Thymus (tissue), 11 donors: ENCODE results near the gene GYPB. TPM values are rescaled to one million over a fixed set of nuclear protein-coding genes. Genes with fewer than 3 reads are reported as not detected.
"Not testable (repeated sequence)": the region's sequence is repeated elsewhere in the genome, so short reads cannot be mapped to it uniquely, and the experiment has no call there.

Experiments
- DNase-seq, 9 donors: peaks; one replicate each; pipeline ENCODE4 v3.0.0-alpha.2; 2013; ENCODE audit warnings: low spot score in 9 of 9, low read depth in 6 of 9, missing footprints in 1 of 9
- H3K27ac ChIP-seq, 2 donors: one replicate each; pipeline ENCODE4 v1.5.1; 2013; ENCODE audit warnings: control low read depth in 1 of 2, low read depth in 1 of 2, low read length in 1 of 2, mild to moderate bottlenecking in 1 of 2, moderate library complexity in 1 of 2
- H3K27me3 ChIP-seq, 2 donors: one replicate each; pipeline ENCODE4 v1.5.1; 2013; ENCODE audit warnings: low read length in 1 of 2; ENCODE audit not compliant: control insufficient read depth in 2 of 2, insufficient read depth in 1 of 2
- H3K36me3 ChIP-seq, 2 donors: one replicate each; pipeline ENCODE4 v1.5.1; 2013; ENCODE audit warnings: low read length in 1 of 2, mild to moderate bottlenecking in 1 of 2, moderate library complexity in 1 of 2; ENCODE audit not compliant: control insufficient read depth in 2 of 2, insufficient read depth in 2 of 2
- H3K4me1 ChIP-seq, 2 donors: one replicate each; pipeline ENCODE4 v1.5.1; 2013; ENCODE audit warnings: low read length in 2 of 2; ENCODE audit not compliant: control insufficient read depth in 2 of 2, insufficient read depth in 2 of 2
- H3K4me3 ChIP-seq, 2 donors: one replicate each; pipeline ENCODE4 v1.5.1; 2013; ENCODE audit warnings: low read length in 2 of 2, control low read depth in 1 of 2, mild to moderate bottlenecking in 1 of 2
- H3K9me3 ChIP-seq, 2 donors: one replicate each; pipeline ENCODE4 v1.5.1; 2013; ENCODE audit warnings: low read length in 1 of 2, mild to moderate bottlenecking in 1 of 2; ENCODE audit not compliant: control insufficient read depth in 2 of 2, insufficient read depth in 1 of 2
- WGBS: extraction: QIAGEN DNeasy Blood & Tissue Kit; methylation state at CpG from one replicate; pipeline ENCODE4 v1.1.7; 2013; 5-methylcytosine and 5-hydroxymethylcytosine counted together
- polyA plus RNA-seq: library from polyadenylated mRNA; stranded (reverse); fragments of 200-250 nt; gene quantifications from one replicate; pipeline ENCODE4 v1.2.3, GENCODE V29; 2013
- total RNA-seq: library from RNA; stranded (reverse); fragments of 120-200 nt; gene quantifications from one replicate; pipeline ENCODE4 v1.2.4, GENCODE V29; 2013
- donor health status: healthy.

Gene GYPB
- total and polyA plus RNA-seq, 2 donors: 0.25 to 4.6 TPM

GRCh38 chr4:144003890-144004265 lies 15.3 kb downstream of the GYPB start:
- not testable (repeated sequence) for H3K36me3 ChIP-seq

GRCh38 chr4:144003205-144003889 lies 15.8 kb downstream of the GYPB start:
- H3K27me3 ChIP-seq, H3K27ac ChIP-seq, DNase-seq, H3K4me3 ChIP-seq, H3K36me3 ChIP-seq, H3K9me3 ChIP-seq, H3K4me1 ChIP-seq: not testable (repeated sequence)
- 92% methylated on average over 2 of the region's 2 CpGs for WGBS

More at GRCh38 chr4:144003890-144004265, 15.3 kb downstream of the GYPB start:
- not testable (repeated sequence) for H3K9me3 ChIP-seq, DNase-seq, H3K4me3 ChIP-seq, H3K4me1 ChIP-seq, H3K27ac ChIP-seq, H3K27me3 ChIP-seq

DNA sequence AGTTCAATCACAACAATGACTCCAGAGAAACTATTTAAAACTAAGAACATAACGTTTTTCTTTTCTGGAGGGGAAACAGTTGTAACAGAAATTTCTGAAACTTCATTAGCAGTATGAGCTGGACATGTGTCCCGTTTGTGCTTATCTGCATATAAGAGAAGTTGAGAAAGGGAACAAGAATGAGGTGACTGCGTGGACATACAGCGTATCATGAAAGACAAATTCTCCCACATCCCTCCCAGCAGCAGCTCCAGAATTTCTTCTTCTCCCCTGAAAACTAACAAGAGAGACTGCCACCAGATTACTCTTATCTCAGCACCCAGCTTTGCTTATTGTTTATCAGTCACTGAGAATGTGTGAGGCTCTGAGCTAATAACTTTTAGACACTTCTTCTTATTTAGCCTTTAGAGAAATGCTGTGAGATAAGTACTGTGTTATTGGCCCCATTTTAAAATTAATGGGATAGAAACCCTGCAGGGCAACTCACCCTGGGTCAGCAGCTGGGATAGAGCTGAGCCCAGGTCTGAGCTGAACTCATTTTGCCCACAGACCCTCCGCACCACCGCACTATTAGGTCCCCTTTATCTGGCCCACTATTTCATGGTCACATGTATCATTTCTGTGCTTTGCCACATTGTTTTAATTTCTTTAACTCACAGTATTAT lies 18.7 kb downstream of the GYPB start:
- not testable (repeated sequence) for H3K27me3 ChIP-seq

DNA sequence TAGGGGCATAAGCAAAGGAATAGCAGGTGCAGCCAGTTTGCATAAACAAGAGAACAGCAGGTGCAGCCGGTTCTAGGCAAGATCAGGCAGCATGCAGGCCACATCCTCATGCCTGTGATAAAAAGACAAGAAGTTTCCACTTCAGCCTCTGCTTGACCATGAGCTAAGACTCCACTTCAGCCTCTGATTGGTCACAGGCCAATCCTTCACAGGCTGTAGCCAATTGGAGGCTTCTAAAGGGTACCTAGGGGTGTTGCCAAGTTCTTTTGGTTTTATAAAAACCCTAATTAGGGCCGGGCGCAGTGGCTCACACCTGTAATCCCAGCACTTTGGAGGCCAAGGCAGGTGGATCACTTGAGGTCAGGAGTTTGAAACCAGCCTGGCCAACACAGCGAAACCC lies 23.0 kb downstream of the GYPB start:
- not testable (repeated sequence) for H3K9me3 ChIP-seq, DNase-seq, H3K27ac ChIP-seq, H3K27me3 ChIP-seq, H3K4me3 ChIP-seq, H3K36me3 ChIP-seq, H3K4me1 ChIP-seq
- WGBS: 89% methylated on average over 4 of the region's 4 CpGs

More for the DNA sequence above, 18.7 kb downstream of the GYPB start:
- H3K9me3 ChIP-seq, DNase-seq, H3K4me3 ChIP-seq, H3K27ac ChIP-seq, H3K4me1 ChIP-seq, H3K36me3 ChIP-seq: not testable (repeated sequence)
- 85% methylated on average over 6 of the region's 6 CpGs for WGBS

GRCh38 chr4:143991761-143992160 lies 27.4 kb downstream of the GYPB start:
- H3K36me3 ChIP-seq, H3K27me3 ChIP-seq, H3K27ac ChIP-seq, H3K9me3 ChIP-seq, H3K4me1 ChIP-seq, DNase-seq, H3K4me3 ChIP-seq: not testable (repeated sequence)
- no CpG with 5 or more reads among the region's 1 CpG for WGBS

- H3K27me3 ChIP-seq, DNase-seq, H3K36me3 ChIP-seq, H3K27ac ChIP-seq, H3K4me3 ChIP-seq, H3K4me1 ChIP-seq, H3K9me3 ChIP-seq: not testable (repeated sequence)
- 18% methylated on average over 3 of the region's 3 CpGs for WGBS
Measured at GRCh38 chr4:143990717-143991116, 28.5 kb downstream of the GYPB start.

GRCh38 chr4:143986180-143986579 lies 33.0 kb downstream of the GYPB start:
- Histone ChIP-seq H3K4me1 (no peaks in the 10 kb centered on the region), H3K36me3 (no peaks in the 10 kb centered on the region), H3K9me3 (no peaks in the 10 kb centered on the region), H3K4me3 (no peak overlapping the region), H3K27ac (no peak overlapping the region), H3K27me3 (no peaks in the 10 kb centered on the region)
- 93% methylated on average over 1 of the region's 1 CpG for WGBS
- no peak for DNase-seq

DNA sequence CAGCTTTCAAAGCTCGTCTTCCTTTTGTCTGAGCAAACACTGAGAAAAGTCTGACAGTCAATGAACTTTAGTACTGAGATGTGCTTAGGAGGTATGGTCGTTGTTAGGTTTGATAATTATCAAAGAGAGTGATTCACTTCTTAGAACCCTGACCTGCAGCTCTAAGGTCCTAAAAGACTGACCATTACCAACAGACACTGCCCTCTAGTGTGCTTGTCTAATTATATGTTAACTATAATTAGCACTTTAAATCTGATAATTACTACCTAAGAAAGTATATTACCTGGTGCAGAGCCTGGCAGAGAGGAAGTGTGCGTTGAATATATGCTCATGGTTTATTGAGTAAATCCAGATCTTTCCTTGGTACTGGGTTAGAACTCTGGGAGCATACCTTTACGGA lies 38.4 kb downstream of the GYPB start:
- H3K4me3 ChIP-seq, H3K27me3 ChIP-seq, H3K27ac ChIP-seq, H3K36me3 ChIP-seq, H3K9me3 ChIP-seq, H3K4me1 ChIP-seq, DNase-seq: not testable (repeated sequence)
- 61% methylated on average over 4 of the region's 4 CpGs for WGBS

DNA sequence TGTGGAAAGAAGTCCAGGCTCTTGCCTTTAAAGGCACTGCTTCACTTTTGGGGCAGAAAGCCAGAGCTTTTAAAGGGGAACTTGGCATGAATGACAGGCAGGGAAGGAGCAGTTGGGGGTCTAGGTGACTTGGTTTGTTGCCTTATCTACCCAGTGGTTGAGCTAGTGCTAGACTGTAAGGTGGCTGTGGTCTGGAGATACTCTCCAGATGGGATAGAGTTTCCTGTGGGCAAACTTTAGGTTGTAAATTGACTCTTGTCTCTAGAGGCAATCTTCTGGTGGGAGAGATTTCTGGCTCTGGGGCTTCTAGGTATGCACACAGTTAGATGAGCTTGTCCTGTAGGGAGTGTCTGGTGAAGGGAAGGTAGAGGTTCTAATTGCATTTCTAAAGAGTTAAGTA lies 43.7 kb downstream of the GYPB start:
- H3K9me3 ChIP-seq, DNase-seq, H3K36me3 ChIP-seq, H3K4me3 ChIP-seq, H3K27ac ChIP-seq, H3K4me1 ChIP-seq, H3K27me3 ChIP-seq: not testable (repeated sequence)
